Loucy (cell line): ENCODE results near the gene ARHGAP6.

Source experiments
- CTCF ChIP-seq: fragments of 200-600 bp; sonication (generic); conservative IDR thresholded peaks from 2 replicates; pipeline ENCODE4 v1.5.1; 2014; ENCODE audit warnings: mild to moderate bottlenecking, antibody characterized with exemption, low read length
- EZH2phosphoT487 ChIP-seq: fragments of 200-600 bp; IDR thresholded peaks from 2 replicates; pipeline ENCODE4 v1.6.1; 2018; ENCODE audit warnings: antibody characterized with exemption, mild to moderate bottlenecking, moderate library complexity, borderline replicate concordance

- TF ChIP-seq CTCF (no peak), EZH2phosphoT487 (no peak)
These were observed 166.4 kb downstream of the ARHGAP6 start for GRCh38 chrX:11499076-11500044.
